Right lobe of liver (tissue), 4 donors: Measurements from ENCODE around the gene DNAAF3.

Source experiments
- POLR2A ChIP-seq: fragments of 450-650 bp; IDR thresholded peaks from one replicate; pipeline ENCODE4 v1.6.1; 2017; ENCODE audit warnings: antibody characterized with exemption, mild to moderate bottlenecking
- TF ChIP-seq, protein P1 (sequence below), 4 donors: fragments of 200-600 bp in 3 of 4; fragments of 450-650 bp in 1 of 4; IDR thresholded peaks; one replicate each; pipeline versions ENCODE4 v1.5.1 to v1.8.0; 2016 to 2022; ENCODE audit warnings: antibody characterized with exemption in 4 of 4, mild to moderate bottlenecking in 2 of 4
- donor health status: DM: no; HTN: no; CAD: no.
- donor health status: DM: no; HTN: no; CAD: no.
- donor health status: DM: no; HTN: yes; CAD: no.

DNA sequence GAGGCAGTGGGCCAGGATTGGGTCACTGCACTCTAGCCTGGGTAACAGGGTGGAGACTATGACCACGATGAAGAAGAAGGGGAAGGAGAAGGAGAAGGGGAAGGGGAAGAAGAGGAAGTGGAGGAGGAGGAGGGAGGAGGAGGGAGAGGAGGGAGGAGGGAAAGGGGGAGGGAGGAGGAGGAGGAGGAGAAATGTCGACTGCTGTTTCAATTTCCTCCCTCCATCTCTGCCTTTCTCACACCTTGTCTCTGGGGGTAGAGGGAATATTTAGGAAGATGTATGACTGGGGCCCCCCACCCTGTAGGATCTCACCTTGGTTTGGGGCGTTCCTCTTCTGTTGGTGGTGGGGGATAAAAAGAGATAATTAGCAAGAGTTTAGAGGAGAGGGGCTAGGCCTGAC is 21.2 kb downstream of the DNAAF3 start:
- TF ChIP-seq, protein P1, sequence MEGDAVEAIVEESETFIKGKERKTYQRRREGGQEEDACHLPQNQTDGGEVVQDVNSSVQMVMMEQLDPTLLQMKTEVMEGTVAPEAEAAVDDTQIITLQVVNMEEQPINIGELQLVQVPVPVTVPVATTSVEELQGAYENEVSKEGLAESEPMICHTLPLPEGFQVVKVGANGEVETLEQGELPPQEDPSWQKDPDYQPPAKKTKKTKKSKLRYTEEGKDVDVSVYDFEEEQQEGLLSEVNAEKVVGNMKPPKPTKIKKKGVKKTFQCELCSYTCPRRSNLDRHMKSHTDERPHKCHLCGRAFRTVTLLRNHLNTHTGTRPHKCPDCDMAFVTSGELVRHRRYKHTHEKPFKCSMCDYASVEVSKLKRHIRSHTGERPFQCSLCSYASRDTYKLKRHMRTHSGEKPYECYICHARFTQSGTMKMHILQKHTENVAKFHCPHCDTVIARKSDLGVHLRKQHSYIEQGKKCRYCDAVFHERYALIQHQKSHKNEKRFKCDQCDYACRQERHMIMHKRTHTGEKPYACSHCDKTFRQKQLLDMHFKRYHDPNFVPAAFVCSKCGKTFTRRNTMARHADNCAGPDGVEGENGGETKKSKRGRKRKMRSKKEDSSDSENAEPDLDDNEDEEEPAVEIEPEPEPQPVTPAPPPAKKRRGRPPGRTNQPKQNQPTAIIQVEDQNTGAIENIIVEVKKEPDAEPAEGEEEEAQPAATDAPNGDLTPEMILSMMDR (IDR thresholded peaks at IDR 0.05): no peak
- TF ChIP-seq POLR2A: no peak
